ENCODE measurements around the gene CGNL1. TPM values are rescaled to one million over a fixed set of nuclear protein-coding genes. Genes with fewer than 3 reads are reported as not detected.

CGNL1 gene
- total and polyA plus RNA-seq, 5 experiments from 2014 or later = not detected

DNA sequence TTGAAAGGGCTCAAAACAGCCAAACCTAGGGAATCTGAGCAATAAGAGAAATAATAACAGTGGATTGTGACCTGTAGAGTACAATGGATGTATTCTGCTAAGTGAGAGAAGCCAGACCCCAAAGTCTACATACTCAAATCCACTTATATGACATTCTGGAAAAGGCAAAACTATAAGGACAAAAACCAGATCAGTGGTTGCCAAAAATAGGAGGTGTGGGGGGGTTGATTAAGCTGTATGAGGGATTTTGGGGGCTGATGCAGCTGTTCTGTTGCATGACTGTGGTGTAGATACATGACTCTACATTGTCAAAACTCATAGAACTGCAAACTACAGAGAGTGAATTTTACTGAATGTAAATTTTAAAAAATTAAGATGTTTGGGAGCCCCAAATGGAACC is 20.1 kb upstream of the CGNL1 start:
- H3K4me1 Mint-ChIP-seq = no peaks in the 10 kb centered on the region
- H3K27me3 Mint-ChIP-seq = peaks cover 4 to 31% (median 6%) of the 10 kb centered on the region in 5 donors
- ATAC-seq (no peak), DNase-seq (no peak)
- no peak overlapping the region for H3K27ac Mint-ChIP-seq
- H3K9me3 Mint-ChIP-seq = no peaks in the 10 kb centered on the region
- POLR2A ChIA-PET = no interaction called here
- no peak overlapping the region for H3K4me3 Mint-ChIP-seq
- no peaks in the 10 kb centered on the region for H3K36me3 Mint-ChIP-seq

DNA sequence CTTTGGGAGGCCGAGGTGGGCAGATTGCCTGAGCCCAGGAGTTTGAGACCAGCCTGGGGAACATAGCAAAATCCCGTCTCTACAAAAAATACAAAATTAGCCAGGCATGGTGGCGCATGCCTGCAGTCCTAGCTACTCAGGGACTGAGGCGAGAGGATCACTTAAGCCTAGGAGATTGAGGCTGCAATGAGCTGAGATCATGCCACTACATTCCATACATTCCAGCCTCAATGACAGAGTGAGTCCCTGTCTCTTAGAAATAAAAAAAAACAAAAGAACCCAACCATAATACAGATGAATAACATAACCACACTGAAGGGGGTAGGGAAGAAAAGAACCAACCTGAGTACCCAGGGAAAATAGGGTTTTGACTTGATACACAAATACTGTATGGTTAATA is 19.7 kb upstream of the CGNL1 start:
- POLR2A ChIA-PET = no interaction called here
- Mint-ChIP-seq H3K4me3 (no peak overlapping the region), H3K9me3 (no peaks in the 10 kb centered on the region), H3K27me3 (peaks cover 4 to 31% (median 6%) of the 10 kb centered on the region in 5 donors), H3K27ac (no peak overlapping the region), H3K4me1 (no peaks in the 10 kb centered on the region), H3K36me3 (no peaks in the 10 kb centered on the region)
- ATAC-seq = no peak
- no peak for DNase-seq

DNA sequence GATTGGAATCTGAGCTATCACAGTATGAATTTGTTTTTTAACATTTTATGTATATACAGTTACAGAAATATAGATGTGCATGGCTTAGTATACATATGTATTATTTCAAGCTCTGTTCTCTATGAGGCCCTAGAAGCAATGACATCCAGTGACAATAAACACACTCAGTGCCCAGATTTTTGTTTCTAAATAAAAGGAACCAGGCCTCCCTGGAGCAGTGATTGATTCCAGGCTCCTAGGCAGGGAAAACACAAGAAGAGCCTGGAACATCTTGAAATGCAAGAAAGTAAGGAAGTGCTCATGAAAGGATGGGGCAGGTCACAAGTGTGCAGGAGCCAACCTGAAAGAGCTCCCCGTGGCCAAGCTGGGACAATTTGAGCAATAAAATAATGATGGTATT is 18.5 kb upstream of the CGNL1 start:
- Mint-ChIP-seq H3K9me3 (no peaks in the 10 kb centered on the region), H3K36me3 (no peaks in the 10 kb centered on the region), H3K4me1 (no peaks in the 10 kb centered on the region), H3K27ac (no peak overlapping the region), H3K27me3 (peaks cover 2 to 29% (median 6%) of the 10 kb centered on the region in 5 donors), H3K4me3 (no peak overlapping the region)
- ATAC-seq (no peak), DNase-seq (no peak)
- POLR2A ChIA-PET = no interaction called here

DNA sequence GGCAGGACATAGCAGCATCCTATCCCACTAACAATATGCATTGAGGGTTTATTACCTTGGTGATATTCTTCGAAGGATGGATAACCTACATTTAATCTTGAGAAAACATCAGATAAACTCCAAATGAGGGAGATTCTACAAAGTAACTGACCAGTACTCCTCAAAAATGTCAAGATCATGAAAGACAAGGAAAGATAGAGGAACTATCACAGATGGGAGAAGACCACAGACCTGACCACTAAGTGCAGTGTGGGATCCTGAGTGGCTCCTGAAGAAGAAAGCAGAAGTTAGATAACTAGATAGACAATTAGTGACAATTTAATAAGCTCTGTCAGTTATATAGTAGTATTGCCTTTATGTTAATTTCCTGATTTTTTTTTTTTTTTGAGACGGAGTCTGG is 17.7 kb upstream of the CGNL1 start:
- Mint-ChIP-seq H3K4me1 (no peaks in the 10 kb centered on the region), H3K9me3 (no peaks in the 10 kb centered on the region), H3K27ac (no peak overlapping the region), H3K36me3 (no peaks in the 10 kb centered on the region), H3K4me3 (no peak overlapping the region), H3K27me3 (peaks cover 2 to 21% (median 6%) of the 10 kb centered on the region in 5 donors)
- POLR2A ChIA-PET = no interaction called here
- no peak for DNase-seq
- ATAC-seq = no peak

DNA sequence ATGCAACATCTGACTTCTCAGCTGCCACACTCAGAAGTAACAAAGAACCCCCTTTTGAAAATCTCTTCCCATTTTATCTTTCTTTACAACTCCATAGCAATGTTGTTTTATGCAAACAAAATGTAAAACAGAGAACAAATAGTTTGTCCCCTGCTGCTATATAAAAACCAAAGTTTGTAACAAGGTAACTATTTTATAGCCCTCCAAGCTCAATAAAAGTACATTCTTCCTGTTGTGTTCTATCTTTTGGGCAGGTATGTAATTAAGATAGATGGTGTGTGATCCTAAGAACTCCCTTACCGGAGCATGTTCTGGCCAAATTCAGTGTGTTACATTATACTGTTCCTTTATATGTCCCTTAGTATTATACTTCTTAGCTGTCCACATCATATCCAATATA is 12.6 kb upstream of the CGNL1 start:
- no peaks in the 10 kb centered on the region for H3K27me3 Mint-ChIP-seq
- no peaks in the 10 kb centered on the region for H3K36me3 Mint-ChIP-seq
- no peak overlapping the region for H3K27ac Mint-ChIP-seq
- peaks cover 0 to 5% (median under 1%) of the 10 kb centered on the region in 4 donors for H3K4me1 Mint-ChIP-seq
- DNase-seq (no peak), ATAC-seq (no peak)
- H3K4me3 Mint-ChIP-seq = no peak overlapping the region
- no peaks in the 10 kb centered on the region for H3K9me3 Mint-ChIP-seq
- POLR2A ChIA-PET = no interaction called here

DNA sequence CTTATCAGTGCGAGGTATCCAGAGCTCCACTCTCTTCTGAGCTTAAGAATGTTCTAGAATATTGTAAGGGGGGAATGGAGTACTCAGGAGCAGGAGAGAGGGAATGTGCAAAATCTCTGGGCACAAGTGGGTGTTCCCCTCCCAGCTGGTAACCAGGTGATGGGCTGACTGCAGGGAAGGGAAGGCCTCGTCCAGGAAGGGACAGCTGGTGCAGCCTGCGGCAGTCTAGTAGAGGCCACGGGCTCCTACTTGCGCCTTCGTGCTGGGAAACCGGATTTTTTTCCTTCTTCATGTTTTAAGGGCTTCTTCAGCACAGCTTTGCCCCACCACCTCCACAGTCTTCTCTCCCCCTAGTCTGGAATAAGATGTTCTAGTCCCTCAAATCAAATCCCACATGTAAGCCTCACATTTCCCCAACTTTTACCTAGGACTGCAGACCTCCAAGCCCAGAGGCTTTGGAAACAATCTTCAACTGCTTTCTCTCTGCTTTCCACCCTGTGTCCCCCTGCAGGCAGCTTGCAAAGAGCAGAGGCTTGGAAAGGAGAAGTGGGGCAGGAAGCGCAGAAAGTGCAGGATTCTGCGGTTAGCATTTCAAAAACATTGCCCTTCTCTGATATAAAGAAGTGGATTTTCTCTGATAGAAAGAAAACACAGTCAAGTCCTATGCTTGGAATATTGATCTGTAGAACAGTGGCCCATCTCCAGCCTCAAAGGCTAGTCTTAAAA is 11.9 kb upstream of the CGNL1 start:
- Mint-ChIP-seq H3K4me3 (no peak overlapping the region), H3K27ac (no peak overlapping the region), H3K4me1 (peaks cover 0 to 5% (median under 1%) of the 10 kb centered on the region in 4 donors), H3K36me3 (no peaks in the 10 kb centered on the region), H3K9me3 (no peaks in the 10 kb centered on the region), H3K27me3 (no peaks in the 10 kb centered on the region)
- POLR2A ChIA-PET = no interaction called here
- DNase-seq (no peak), ATAC-seq (no peak)

DNA sequence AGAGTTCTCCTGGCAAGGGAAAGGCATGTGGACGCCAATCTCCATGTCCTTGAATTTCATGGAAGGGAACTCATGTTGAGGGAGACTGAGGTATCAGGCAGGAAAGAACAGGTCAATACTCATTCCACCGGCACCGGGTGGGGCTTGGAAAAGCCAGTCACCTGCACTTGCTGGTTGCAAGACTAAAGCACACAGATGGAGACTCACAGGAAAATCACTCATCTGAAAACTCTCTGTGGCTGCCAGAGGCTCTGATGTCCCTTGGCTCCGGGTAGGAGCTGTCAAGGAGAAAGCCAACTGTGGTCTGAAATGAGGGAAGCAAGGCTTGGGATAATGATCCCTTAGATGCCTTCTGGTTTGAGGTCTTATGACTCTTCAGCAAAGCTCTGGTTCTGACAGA is 8.7 kb upstream of the CGNL1 start:
- Mint-ChIP-seq H3K4me1 (peaks cover 0 to 5% (median under 1%) of the 10 kb centered on the region in 4 donors), H3K9me3 (no peaks in the 10 kb centered on the region), H3K4me3 (no peak overlapping the region), H3K27ac (no peak overlapping the region), H3K27me3 (peaks cover 0 to 5% (median 2%) of the 10 kb centered on the region in 5 donors), H3K36me3 (no peaks in the 10 kb centered on the region)
- ATAC-seq = no peak
- POLR2A ChIA-PET = no interaction called here
- no peak for DNase-seq

DNA sequence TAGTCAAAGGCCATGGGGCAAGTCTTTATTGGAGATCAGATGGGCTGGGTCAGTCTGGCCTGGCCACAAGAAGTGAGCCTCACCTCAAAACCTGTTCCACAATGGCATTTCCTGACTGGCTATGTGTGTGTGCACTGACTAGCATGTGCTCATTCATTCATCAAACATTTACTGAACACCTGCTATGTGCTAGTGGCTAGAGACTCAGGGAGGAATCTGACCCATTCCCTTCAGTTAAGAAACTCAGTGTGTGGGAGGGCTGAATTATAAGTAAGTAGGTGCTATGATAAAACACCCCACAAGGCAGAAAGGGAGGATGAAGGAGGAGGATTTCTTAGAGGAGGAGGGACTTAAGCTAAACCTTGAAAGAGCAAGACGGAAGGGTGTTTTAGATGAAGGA is 5.4 kb upstream of the CGNL1 start:
- Mint-ChIP-seq H3K9me3 (peaks cover 0 to 3% (median 0%) of the 10 kb centered on the region in 9 donors), H3K27ac (peak overlapping the region in 1 of 10 donors; percentile 78), H3K36me3 (peaks cover 0 to 1% (median 0%) of the 10 kb centered on the region in 3 donors), H3K4me1 (peaks cover 2 to 4% (median 3%) of the 10 kb centered on the region in 4 donors), H3K27me3 (peaks cover 15 to 35% (median 25%) of the 10 kb centered on the region in 5 donors), H3K4me3 (no peak overlapping the region)
- POLR2A ChIA-PET = no interaction called here
- ATAC-seq (no peak), DNase-seq (no peak)

DNA sequence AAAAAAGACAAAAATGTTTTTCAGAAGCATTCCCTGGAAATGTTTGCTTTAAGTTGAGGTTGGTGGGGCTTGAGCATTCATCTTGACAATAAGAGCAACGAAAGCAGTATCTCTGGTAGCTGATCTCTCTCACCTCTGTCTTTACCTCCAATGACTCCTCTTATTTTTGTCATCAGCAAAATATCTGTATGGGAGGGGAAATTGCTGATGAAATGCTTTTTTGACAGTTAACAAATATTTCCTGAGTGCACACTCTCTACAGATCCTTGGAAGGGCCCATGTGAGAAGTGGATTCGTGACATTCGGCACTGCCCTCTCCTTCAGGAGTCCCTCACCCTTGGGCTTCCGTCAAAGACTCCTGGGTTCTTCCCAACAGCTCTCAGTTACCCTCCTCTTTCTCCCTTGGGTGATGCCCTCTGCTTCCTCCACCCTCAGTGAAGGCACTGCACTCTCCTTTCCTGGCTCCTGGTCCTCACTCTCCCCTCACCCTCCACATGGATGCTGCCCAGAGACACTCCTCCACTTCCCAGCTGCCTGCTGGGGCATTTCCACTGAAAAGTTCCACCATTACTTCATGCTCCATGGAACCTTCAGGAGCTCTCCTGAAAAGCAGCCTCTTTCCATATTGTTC is 2.9 kb upstream of the CGNL1 start:
- POLR2A ChIA-PET = no interaction called here
- Mint-ChIP-seq H3K4me3 (no peak overlapping the region), H3K36me3 (peaks cover 0 to 2% (median 0%) of the 10 kb centered on the region in 3 donors), H3K27me3 (peaks cover 28 to 53% (median 37%) of the 10 kb centered on the region in 5 donors), H3K9me3 (peaks cover 0 to 3% (median 0%) of the 10 kb centered on the region in 9 donors), H3K27ac (no peak overlapping the region), H3K4me1 (peaks cover 3 to 14% (median 13%) of the 10 kb centered on the region in 4 donors)
- DNase-seq = no peak
- no peak for ATAC-seq

DNA sequence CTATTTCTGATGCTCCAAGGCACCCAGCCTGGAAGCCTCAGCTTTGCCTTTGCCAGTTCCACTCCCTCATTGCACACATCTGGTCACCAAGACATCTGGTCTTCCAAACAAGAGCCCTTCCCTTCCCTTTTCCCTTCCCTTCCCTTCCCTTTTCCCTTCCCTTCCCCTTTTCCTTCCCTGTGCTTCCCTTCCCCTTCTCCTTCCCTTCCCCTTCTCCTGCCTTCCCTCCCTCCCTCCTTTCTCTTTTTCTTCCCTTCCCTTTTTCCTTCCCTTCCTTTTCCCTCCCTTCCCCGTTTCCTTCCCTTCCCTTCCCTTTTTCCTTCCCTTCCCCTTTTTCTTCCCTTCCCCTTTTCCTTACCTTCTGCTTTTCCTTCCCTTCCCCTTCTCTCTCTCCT is 2.4 kb upstream of the CGNL1 start:
- Mint-ChIP-seq H3K36me3 (peaks cover 0 to 2% (median 0%) of the 10 kb centered on the region in 3 donors), H3K4me1 (peaks cover 3 to 14% (median 13%) of the 10 kb centered on the region in 4 donors), H3K27me3 (peaks cover 31 to 58% (median 40%) of the 10 kb centered on the region in 5 donors), H3K4me3 (no peak overlapping the region), H3K9me3 (peaks cover 0 to 3% (median 0%) of the 10 kb centered on the region in 9 donors), H3K27ac (no peak overlapping the region)
- POLR2A ChIA-PET = no interaction called here
- DNase-seq = no peak
- no peak for ATAC-seq

DNA sequence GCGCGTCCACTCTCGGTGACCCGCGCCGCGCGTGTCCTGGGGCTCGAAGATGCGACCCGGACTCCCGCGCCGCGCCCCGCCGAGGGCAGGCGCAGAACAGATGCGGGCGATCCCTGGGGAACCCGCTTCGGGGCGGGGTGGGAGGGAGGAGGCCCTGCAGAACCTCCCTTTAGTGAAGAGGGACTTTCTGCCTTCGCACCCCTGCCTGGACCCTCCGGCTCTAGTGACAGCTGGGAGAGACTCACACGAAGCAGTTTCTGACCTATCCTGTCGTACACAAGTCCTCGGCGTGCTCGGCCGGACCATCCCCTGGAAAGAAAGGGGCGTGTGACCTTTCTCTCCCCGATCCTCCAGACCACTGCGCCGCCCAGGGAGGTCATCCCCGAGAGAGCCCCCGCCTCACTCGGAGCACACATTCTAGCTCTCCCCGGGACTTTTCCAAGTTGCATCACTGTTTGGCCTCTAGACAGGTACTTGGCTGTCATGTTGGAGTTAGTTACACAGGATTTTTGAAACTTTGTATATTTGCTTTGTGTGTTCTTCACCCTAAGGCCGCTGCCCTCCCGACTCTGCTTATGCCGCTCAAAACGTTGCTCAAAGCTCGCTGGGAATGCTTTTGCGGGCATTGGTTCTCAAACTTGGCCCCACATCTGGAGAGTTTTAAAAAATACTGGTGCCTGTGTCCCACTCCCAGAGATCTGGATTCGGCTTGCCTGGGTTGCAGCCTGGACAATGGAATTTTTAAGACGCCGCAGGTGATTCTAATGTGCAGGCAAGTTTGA is 582 bp downstream of the CGNL1 start:
- Mint-ChIP-seq H3K9me3 (peaks cover 0 to 3% (median 0%) of the 10 kb centered on the region in 9 donors), H3K27me3 (peaks cover 38 to 87% (median 55%) of the 10 kb centered on the region in 5 donors), H3K36me3 (peaks cover 0 to 2% (median 0%) of the 10 kb centered on the region in 3 donors), H3K4me1 (peaks cover 3 to 14% (median 13%) of the 10 kb centered on the region in 4 donors), H3K27ac (peak overlapping the region in 1 of 10 donors; percentile 3), H3K4me3 (peak overlapping the region in 9 of 10 donors; percentile 30 to 68 (median 50))
- ATAC-seq (no peak), DNase-seq (no peak)
- POLR2A ChIA-PET = no interaction called here

DNA sequence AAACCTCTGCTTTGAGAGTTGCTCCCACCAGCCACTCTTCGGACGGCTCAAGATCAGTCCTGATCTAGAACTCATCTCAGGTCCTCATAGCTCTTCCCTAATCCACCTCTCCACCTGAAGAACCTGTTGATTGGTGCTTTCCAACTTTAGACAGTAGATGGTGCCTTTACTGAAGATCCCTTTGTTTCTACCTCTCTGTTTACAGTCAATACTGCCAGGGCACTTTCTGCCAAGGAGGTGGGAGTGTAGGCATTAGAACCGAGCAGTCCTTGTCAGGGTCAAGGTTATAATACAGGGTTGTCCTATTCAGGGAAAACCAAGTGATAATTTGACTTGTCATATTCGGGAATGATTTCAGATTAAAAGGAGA is 1.2 kb downstream of the CGNL1 start:
- no peak for ATAC-seq
- Mint-ChIP-seq H3K36me3 (peaks cover 0 to 2% (median 0%) of the 10 kb centered on the region in 3 donors), H3K27me3 (peaks cover 38 to 92% (median 57%) of the 10 kb centered on the region in 5 donors), H3K4me1 (peaks cover 3 to 14% (median 13%) of the 10 kb centered on the region in 4 donors), H3K4me3 (peak overlapping the region in 7 of 10 donors; percentile 13 to 68 (median 50)), H3K9me3 (peaks cover 0 to 3% (median 0%) of the 10 kb centered on the region in 9 donors), H3K27ac (no peak overlapping the region)
- no peak for DNase-seq
- POLR2A ChIA-PET = no interaction called here

DNA sequence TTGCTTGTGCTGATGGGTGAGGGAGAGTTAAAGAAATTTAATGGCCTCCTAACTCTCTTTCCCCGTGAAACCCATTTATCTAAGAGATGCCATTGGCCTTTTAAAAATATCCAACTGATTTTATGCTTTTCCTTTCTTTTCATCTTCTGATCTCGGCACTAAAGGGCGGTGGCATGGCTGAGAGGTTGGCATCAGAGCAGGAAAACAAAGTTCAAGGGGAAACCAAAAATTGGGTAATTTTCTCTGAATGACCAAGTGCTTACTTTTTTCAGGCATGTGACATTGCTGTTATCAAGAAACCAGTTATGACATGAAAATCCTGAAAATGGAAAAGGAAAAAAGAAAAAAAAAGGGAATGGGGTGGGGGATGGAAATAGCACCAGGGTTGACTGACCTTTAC is 3.2 kb downstream of the CGNL1 start:
- H3K27me3 Mint-ChIP-seq = peaks cover 38 to 77% (median 47%) of the 10 kb centered on the region in 5 donors
- H3K36me3 Mint-ChIP-seq = peaks cover 0 to 2% (median 0%) of the 10 kb centered on the region in 3 donors
- DNase-seq = no peak
- H3K4me3 Mint-ChIP-seq = no peak overlapping the region
- H3K4me1 Mint-ChIP-seq = peaks cover 2 to 14% (median 13%) of the 10 kb centered on the region in 4 donors
- H3K9me3 Mint-ChIP-seq = no peaks in the 10 kb centered on the region
- H3K27ac Mint-ChIP-seq = no peak overlapping the region
- POLR2A ChIA-PET = no interaction called here
- no peak for ATAC-seq

All from naive thymus-derived CD8-positive, alpha-beta T cell (primary cell).